NT2/D1 (cell line): ENCODE results near the gene IGSF8.

Experiments used
- YY1 ChIP-seq: IDR thresholded peaks from 2 replicates; pipeline ENCODE4 v1.6.1; 2011; ENCODE audit not compliant: insufficient read length, insufficient read depth
- ZNF274 ChIP-seq: IDR thresholded peaks from 2 replicates; pipeline ENCODE4 v1.6.1; 2011; ENCODE audit warnings: mild to moderate bottlenecking, low read depth, low read length

GRCh38 chr1:160085686-160086455 is 12.5 kb downstream of the IGSF8 start:
- TF ChIP-seq YY1 = no peak
- TF ChIP-seq ZNF274 = no peak
